D341Med (cell line): ENCODE results near the gene LYRM1.
"Not testable (repeated sequence)": the region's sequence is repeated elsewhere in the genome, so short reads cannot be mapped to it uniquely, and the experiment has no call there.

Experiments
- DNase-seq: peaks from one replicate; pipeline ENCODE4 v3.0.0; 2012; ENCODE audit warnings: low spot score

The LYRM1 gene

GRCh38 chr16:20937736-20938135, 37.2 kb downstream of the LYRM1 start:
- no peak for DNase-seq

DNA sequence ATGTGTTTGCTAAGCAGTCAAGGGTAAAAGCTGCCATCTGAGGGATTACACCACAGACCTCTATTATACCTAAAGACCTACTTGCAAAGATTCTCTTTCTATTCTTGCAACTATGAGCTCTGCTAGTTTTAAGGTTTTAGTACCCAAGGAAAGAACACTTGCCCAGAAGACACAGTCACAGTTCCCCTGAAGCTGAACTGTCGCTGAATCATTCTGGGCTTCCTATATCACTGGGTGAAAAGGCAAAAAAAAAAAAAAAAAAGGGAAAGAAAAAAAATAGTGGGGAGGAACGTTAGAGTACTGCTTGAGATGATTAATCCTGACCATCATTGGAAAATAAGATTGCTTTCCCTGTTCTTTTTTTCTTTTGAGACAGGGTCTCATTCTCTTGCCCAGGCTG, 37.9 kb downstream of the LYRM1 start:
- no peak for DNase-seq

DNA sequence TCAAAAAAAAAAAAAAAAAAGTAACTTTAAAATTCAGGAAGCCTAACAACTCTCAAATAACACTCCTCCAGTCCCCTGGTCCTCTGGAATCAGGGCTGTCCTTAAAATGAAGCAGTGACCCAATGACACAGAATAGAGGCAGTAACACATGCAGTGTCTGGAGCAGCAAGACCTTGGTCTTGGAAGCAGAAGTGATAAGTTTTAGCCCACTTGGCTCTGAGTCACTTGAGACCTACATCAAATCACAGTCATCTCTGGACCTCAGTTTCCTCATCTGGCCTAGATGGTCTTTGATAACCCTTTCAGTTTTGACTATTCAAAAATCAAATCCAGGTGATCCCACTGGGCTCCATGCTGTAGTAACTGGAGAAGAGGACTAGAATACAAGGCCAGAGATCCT, 39.0 kb downstream of the LYRM1 start:
- DNase-seq, result no peak

DNA sequence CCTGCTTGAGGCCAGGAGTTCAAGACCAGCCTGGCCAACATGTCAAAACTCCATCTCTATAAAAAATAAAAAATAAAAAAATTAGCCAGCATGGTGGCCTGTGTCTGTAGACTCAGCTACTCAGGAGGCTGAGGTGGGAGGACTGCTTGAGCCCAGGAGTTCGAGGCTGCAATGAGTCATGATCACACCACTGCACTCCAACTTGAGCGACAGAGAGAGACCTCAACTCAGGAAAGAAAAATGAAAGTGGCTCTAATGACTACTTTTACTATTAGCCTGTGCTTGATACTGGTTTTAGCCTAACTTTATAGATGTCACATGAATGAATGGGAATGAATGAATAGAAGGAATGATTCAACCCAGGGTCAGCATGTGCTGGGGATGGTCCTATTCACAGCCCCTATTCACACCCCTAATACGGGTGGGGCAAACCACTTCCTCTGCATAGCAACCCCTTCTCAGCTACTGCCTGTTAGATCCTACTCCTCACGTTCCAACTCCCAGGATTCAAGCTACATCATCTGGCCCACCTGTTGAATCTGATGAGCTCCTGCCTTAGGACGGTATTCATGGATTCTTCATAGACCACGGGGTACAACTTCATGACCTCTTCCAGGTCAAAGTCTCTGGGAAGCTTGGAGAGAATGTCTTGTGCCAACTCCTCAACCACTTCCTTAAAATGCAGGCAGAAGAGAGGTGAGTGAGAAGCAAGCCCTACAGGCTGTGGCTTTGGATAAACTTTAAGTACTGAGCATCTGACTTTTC, 40.5 kb downstream of the LYRM1 start:
- no peak for DNase-seq

DNA sequence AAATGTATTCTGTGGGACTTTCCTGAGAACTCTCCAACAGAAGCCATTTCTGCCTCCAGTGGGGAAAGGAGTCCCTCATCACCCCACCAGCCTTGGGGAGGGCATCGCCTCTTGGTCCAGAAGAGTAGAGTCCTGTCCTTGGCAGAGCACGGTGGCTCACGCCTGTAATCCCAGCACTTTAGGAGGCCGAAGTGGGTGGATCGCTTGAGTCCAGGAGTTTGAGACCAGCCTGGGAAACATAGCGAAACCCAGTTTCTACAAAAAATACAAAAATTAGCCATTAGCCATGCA, 41.0 kb downstream of the LYRM1 start:
- no peak for DNase-seq

- DNase-seq, result no peak
These were observed 41.7 kb downstream of the LYRM1 start for GRCh38 chr16:20942256-20942655.

- DNase-seq, result no peak
These were observed 44.4 kb downstream of the LYRM1 start for GRCh38 chr16:20944861-20945574.

DNA sequence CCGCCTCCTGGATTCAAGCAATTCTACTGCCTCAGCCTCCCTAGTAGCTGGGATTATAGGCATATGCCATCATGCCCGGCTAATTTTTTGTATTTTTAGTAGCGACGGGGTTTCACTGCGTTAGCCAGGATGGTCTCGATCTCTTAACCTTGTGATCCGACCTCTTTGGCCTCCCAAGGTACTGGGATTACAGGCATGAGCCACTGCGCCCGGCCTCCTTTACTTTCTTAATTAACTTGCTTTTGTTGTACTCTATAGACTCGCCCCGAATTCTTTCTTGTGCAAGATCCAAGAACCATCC, 45.0 kb downstream of the LYRM1 start:
- DNase-seq, result not testable (repeated sequence)

GRCh38 chr16:20946015-20946629, 45.6 kb downstream of the LYRM1 start:
- no peak for DNase-seq

- DNase-seq, result no peak
These were observed 47.9 kb downstream of the LYRM1 start for GRCh38 chr16:20948444-20948843.

DNA sequence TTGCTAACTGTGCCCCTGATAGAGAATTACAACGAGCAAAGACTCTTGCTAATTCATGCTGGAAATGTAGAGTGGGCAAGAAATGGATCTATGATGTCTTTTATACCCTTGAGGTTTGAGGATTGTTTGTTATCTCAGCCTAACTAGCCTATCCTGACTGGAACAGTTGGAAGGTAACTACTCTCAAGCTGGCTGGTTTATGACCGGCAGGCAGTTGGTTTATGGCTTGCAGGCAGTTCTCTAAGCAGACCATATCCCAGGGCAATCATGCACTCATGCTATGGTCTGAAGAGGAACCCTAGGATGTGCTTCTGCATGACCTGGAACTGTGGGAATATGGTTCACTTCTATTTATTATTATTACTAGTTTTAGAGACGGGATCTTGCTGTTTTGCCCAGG, 49.1 kb downstream of the LYRM1 start:
- DNase-seq, result no peak

GRCh38 chr16:20950294-20950693, 49.7 kb downstream of the LYRM1 start:
- DNase-seq, result no peak

DNA sequence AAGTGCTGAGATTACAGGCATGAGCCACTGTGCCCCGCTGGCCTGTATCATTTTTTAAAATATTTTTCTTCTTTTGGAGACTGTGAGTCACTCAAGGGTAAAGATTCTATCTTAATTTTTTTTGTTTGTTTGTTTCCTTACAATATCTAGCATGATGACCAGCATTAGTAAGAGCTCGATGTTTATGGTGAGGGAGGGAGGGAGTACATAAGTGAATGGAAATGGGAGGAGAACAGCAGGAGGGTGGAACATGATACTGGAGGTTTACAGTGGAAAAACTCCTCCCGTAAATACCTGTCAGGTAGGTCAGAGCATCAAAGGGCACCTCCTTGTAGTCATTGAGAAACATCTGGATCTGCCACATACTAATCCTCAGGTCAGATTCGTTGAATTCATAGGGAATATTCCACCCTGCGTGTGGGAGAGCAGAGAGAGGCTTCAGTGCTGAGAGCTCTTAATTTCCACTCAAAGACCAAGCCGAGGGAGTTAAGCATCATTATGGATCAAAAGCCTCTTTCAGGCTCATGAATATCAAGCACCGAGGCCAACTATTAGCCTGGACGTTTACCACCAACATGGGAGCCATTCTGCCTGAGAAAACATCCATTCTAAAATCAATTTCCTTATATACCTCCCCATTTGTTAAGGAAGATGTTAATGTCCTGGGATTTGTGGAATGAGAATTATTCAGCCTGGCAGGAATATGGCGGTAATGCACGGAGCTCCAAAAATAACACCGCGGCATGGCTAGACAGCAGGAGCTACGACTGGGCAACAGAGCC, 51.8 kb downstream of the LYRM1 start:
- DNase-seq, result no peak

DNA sequence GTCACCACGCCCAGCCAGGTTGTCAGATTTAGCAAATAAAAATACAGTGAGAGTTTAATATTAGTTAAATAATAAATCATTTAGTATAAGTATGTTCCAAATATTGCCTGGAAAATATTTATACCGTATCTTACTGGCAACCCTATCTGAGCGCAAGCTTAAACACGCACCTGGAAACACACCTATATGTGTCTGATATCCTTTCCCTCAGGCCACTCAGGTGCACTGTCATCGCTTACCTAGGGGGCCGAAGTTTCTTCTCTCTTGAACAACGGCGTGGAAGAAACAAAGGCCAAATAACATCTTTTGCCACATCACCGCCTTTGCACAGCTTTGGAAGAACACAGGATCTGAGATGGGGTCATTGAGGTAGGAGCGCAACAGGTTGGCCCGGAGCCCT, 54.0 kb downstream of the LYRM1 start:
- DNase-seq, result no peak

DNA sequence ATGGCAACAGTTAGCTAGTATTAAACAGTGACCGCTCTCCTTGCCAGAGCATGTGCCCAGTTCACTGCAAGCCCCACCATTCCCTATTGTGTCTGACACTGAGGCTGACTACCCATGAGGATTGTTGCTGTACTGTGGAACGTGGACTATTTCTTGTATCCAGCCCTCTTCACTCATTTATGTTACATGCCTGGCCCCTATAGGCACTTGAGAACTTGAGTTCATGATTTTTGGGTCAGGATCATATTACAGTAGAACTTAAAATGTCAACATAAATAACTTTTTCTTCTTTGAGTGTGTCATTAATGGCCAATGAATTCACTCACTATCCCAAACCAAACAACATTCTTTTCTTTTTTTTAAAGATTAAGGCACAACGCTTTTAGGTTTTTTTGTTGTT, 55.7 kb downstream of the LYRM1 start:
- DNase-seq, result no peak

DNA sequence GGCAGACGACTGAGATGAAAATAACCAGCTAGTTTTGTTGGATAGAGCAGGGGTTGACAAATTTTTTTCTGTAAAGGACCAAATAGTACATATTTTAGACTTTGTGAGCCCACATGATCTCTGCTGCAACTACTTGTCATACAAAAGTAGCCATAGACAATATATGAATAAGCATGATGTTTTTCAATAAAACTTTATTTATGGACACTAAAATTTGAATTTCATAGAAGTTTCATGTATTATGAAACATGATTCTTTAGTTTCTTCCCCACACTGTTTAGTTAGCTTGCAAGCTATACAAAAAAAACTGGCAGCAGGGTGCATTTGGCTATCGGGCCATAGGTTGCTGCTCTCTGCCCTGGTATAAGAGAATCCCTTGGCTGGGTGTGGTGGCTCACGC, 56.6 kb downstream of the LYRM1 start:
- no peak for DNase-seq

GRCh38 chr16:20960899-20961298, 60.3 kb downstream of the LYRM1 start:
- DNase-seq, result no peak

GRCh38 chr16:20968765-20969164, 68.2 kb downstream of the LYRM1 start:
- no peak for DNase-seq

DNA sequence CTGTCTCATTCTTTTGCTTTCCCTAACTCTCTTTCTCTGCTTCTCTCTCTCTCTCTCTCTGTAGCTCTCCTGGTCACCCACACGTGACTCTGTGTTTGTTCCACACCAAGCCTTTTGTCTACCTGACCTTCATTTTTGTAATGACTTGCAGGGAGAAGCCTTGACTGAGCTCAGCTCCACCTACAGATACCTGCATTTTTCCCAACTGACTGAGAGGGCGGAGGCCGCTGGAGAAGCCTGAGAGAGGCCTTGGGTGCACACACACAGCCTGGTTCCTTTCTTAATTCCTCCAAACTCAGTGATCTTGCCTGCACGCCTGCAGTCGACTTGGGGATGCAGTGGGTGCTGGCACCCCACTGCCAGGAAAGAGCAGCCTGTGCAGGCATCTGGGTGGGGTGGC, 68.8 kb downstream of the LYRM1 start:
- no peak for DNase-seq

- DNase-seq, result no peak
These were observed 70.8 kb downstream of the LYRM1 start for GRCh38 chr16:20971401-20971800.

DNA sequence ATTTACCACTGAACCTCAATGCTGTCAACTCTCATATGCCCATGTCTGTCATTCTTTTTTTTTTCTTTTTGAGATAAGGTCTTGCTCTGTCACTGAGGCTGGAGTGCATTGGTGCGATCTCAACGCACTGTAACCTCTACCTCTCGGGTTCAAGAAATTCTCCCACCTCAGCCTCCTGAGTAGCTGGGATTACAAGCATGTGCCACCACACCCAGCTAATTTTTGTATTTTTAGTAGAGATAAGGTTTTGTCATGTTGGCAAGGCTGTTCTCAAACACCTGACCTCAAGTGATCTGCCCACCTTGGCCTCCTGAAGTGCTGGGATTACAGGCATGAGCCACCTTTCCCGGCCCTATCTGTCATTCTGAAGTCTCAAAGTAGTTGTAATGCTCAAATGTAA, 72.6 kb downstream of the LYRM1 start:
- DNase-seq, result not testable (repeated sequence)
